ENCODE results near the gene RBM38. TPM values are rescaled to one million over a fixed set of nuclear protein-coding genes. Genes with fewer than 3 reads are reported as not detected.

The RBM38 gene
- total and polyA plus RNA-seq, 2 of the 13 experiments (the other 11 are each of a cell fraction or from before 2014, with no cell fraction given), result 24.2 to 34.2 TPM

DNA sequence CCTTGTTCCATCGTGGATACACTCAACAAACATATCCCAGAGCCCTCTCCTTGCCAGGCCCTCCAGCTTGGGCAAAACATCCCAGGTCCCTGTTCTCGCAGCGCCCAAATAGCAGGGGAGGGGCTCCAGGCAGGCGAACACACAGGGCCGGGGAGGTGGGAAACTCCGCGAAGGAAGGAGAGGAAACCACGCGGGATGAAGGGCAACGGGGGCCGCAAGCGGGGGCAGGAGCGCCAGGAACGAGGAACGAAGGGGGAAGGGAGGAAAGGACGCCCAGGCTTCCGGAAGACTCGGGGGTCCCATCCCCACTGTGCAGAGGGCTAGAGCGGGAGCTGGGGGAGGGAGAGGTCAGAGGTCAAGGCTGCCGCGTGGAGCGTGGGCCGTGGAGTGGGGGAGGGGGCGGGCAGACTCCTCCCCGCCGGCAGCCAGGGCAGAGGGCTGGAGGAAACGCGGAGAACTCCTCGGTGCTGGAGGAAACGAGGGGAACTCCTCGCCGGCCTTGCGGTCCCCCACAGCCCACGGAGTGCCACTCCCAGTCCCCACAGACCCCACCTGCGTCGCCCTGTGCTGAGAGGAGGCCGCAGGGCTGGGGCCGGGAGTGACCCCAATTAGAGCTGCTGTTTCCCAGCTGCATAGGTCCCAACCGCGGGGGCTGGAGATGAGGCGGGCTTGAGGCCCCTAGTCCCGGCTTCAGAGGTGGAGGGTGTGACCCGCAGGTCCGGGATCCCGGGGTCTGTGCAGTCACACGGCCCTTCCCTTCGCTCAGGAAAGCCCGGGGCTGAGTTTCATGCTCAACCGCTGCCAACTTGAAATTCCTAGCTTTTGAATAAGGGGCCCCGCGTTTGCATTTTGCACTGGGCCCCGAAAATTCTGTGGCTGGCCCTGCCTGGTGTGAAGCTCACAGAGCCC, 1.2 kb upstream of the RBM38 start (continued):
- TF ChIP-seq, protein P1, sequence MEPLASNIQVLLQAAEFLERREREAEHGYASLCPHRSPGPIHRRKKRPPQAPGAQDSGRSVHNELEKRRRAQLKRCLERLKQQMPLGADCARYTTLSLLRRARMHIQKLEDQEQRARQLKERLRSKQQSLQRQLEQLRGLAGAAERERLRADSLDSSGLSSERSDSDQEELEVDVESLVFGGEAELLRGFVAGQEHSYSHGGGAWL (CRISPR knock-in tag; IDR thresholded peaks at IDR 0.05), result 0 out of 2 replicates have a peak, but pooled peaks have one; percentile 54
- TF ChIP-seq, protein P2, sequence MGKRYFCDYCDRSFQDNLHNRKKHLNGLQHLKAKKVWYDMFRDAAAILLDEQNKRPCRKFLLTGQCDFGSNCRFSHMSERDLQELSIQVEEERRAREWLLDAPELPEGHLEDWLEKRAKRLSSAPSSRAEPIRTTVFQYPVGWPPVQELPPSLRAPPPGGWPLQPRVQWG (CRISPR knock-in tag; IDR thresholded peaks at IDR 0.05; ENCODE audit: borderline replicate concordance, low read depth), result no peak
- no peak for TF ChIP-seq ZNF263 (CRISPR knock-in tag; IDR thresholded peaks at IDR 0.05)
- no peak for TF ChIP-seq ZNF530 (CRISPR knock-in tag; IDR thresholded peaks at IDR 0.05; ENCODE audit: low read depth)
- TF ChIP-seq ZIK1 (CRISPR knock-in tag; IDR thresholded peaks at IDR 0.05; ENCODE audit: borderline replicate concordance, low read depth), result 0 out of 2 replicates have a peak, but pooled peaks have one; percentile 43
- TF ChIP-seq ZNF749 (CRISPR knock-in tag; IDR thresholded peaks at IDR 0.05; ENCODE audit: borderline replicate concordance), result 0 out of 2 replicates have a peak, but pooled peaks have one; percentile 32
- no peak for TF ChIP-seq GATA4 (IDR thresholded peaks at IDR 0.05; ENCODE audit: borderline replicate concordance, low read depth)
- TF ChIP-seq ETV5 (CRISPR knock-in tag; IDR thresholded peaks at IDR 0.05; ENCODE audit: borderline replicate concordance), result no peak
- TF ChIP-seq, protein P3, sequence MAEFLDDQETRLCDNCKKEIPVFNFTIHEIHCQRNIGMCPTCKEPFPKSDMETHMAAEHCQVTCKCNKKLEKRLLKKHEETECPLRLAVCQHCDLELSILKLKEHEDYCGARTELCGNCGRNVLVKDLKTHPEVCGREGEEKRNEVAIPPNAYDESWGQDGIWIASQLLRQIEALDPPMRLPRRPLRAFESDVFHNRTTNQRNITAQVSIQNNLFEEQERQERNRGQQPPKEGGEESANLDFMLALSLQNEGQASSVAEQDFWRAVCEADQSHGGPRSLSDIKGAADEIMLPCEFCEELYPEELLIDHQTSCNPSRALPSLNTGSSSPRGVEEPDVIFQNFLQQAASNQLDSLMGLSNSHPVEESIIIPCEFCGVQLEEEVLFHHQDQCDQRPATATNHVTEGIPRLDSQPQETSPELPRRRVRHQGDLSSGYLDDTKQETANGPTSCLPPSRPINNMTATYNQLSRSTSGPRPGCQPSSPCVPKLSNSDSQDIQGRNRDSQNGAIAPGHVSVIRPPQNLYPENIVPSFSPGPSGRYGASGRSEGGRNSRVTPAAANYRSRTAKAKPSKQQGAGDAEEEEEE (CRISPR knock-in tag; IDR thresholded peaks at IDR 0.05; ENCODE audit: borderline replicate concordance), result 0 out of 2 replicates have a peak, but pooled peaks have one; percentile 4
- no peak for TF ChIP-seq SOX5 (CRISPR knock-in tag; IDR thresholded peaks at IDR 0.05; ENCODE audit: borderline replicate concordance)
- no peak for TF ChIP-seq MATR3 (CRISPR knock-in tag; IDR thresholded peaks at IDR 0.05)
- TF ChIP-seq HMGA1 (CRISPR knock-in tag; conservative IDR thresholded peaks at IDR 0.05), result no peak
- TF ChIP-seq KDM3A (CRISPR knock-in tag; IDR thresholded peaks at IDR 0.05; ENCODE audit: low read depth), result peak; percentile 29; the same call in 1 of the 2 replicates
- TF ChIP-seq NR2C2 (CRISPR knock-in tag; IDR thresholded peaks at IDR 0.05; ENCODE audit: borderline replicate concordance), result peak; percentile 90
- TF ChIP-seq ZNF12 (CRISPR knock-in tag; IDR thresholded peaks at IDR 0.05), result no peak
- peak; percentile 72 for TF ChIP-seq AGO1 (IDR thresholded peaks at IDR 0.05; ENCODE audit: low read depth, low read length, poor library complexity, severe bottlenecking)
- no peak for TF ChIP-seq FIP1L1 (IDR thresholded peaks at IDR 0.05; ENCODE audit: borderline replicate concordance, insufficient read depth, low read depth, low read length)
- no peak for TF ChIP-seq MZF1 (CRISPR knock-in tag; IDR thresholded peaks at IDR 0.05; ENCODE audit: borderline replicate concordance)
- no peak for TF ChIP-seq CEBPB (IDR thresholded peaks at IDR 0.05; ENCODE audit: borderline replicate concordance, low read depth, low read length)
- peak; percentile 46; the same call in 1 of the 2 replicates for TF ChIP-seq AHR (CRISPR knock-in tag; IDR thresholded peaks at IDR 0.05)
- TF ChIP-seq, protein P4, sequence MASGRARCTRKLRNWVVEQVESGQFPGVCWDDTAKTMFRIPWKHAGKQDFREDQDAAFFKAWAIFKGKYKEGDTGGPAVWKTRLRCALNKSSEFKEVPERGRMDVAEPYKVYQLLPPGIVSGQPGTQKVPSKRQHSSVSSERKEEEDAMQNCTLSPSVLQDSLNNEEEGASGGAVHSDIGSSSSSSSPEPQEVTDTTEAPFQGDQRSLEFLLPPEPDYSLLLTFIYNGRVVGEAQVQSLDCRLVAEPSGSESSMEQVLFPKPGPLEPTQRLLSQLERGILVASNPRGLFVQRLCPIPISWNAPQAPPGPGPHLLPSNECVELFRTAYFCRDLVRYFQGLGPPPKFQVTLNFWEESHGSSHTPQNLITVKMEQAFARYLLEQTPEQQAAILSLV (CRISPR knock-in tag; IDR thresholded peaks at IDR 0.05; ENCODE audit: borderline replicate concordance), result 0 out of 2 replicates have a peak, but pooled peaks have one; percentile 28
- TF ChIP-seq PCBP2 (optimal IDR thresholded peaks at IDR 0.05; ENCODE audit: low read depth, low read length, poor library complexity, severe bottlenecking), result no peak
- peak; percentile 42; the same call in 1 of the 2 replicates for TF ChIP-seq POGZ (CRISPR knock-in tag; IDR thresholded peaks at IDR 0.05)
- TF ChIP-seq PTBP1 (IDR thresholded peaks at IDR 0.05; ENCODE audit: low read depth, low read length, poor library complexity, severe bottlenecking), result no peak
- no peak for TF ChIP-seq CCDC6 (CRISPR knock-in tag; IDR thresholded peaks at IDR 0.05)
- no peak for TF ChIP-seq THYN1 (CRISPR knock-in tag; IDR thresholded peaks at IDR 0.05; ENCODE audit: borderline replicate concordance, low read depth)
